Measurements from ENCODE around the gene SIGLEC5. TPM values are rescaled to one million over a fixed set of nuclear protein-coding genes. Genes with fewer than 3 reads are reported as not detected.
A peak's percentile ranks its signal among the peaks of the same experiment; 100 is the strongest.

Gene SIGLEC5
- total RNA-seq, 1 donor from 2014 or later = not detected

DNA sequence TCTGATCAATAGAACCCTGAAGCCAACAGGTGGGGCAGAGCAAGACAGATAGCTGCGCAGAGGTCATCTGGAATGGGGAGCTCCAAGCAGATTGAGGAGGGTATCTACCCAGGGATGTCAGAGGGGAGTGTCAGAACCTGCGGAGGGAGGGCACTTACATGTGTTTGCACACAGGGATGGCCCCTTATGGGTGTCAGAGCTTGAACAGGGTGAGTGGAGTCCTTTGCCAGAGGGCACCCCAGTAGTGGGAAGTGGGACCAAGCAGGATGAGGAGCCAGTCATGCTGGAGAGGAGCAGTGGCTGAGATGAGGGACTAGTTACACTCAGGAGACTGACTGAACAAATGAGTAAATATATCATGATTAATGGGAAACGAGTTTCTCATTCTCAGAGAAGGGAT is 33.4 kb upstream of the SIGLEC5 start:
- Mint-ChIP-seq H3K9me3 (peaks cover 3% of the 10 kb centered on the region), H3K27me3 (ENCODE audit: low read depth) (peaks cover 55% of the 10 kb centered on the region), H3K4me3 (no peak overlapping the region), H3K36me3 (no peaks in the 10 kb centered on the region), H3K4me1 (no peaks in the 10 kb centered on the region), H3K27ac (no peak overlapping the region)
- TF ChIP-seq, protein P1, sequence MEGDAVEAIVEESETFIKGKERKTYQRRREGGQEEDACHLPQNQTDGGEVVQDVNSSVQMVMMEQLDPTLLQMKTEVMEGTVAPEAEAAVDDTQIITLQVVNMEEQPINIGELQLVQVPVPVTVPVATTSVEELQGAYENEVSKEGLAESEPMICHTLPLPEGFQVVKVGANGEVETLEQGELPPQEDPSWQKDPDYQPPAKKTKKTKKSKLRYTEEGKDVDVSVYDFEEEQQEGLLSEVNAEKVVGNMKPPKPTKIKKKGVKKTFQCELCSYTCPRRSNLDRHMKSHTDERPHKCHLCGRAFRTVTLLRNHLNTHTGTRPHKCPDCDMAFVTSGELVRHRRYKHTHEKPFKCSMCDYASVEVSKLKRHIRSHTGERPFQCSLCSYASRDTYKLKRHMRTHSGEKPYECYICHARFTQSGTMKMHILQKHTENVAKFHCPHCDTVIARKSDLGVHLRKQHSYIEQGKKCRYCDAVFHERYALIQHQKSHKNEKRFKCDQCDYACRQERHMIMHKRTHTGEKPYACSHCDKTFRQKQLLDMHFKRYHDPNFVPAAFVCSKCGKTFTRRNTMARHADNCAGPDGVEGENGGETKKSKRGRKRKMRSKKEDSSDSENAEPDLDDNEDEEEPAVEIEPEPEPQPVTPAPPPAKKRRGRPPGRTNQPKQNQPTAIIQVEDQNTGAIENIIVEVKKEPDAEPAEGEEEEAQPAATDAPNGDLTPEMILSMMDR (IDR thresholded peaks at IDR 0.05; ENCODE audit: unreplicated experiment) = no peak
- DNase-seq (ENCODE audit: low spot score in 2 of 2, unreplicated experiment in 2 of 2) = no peak

DNA sequence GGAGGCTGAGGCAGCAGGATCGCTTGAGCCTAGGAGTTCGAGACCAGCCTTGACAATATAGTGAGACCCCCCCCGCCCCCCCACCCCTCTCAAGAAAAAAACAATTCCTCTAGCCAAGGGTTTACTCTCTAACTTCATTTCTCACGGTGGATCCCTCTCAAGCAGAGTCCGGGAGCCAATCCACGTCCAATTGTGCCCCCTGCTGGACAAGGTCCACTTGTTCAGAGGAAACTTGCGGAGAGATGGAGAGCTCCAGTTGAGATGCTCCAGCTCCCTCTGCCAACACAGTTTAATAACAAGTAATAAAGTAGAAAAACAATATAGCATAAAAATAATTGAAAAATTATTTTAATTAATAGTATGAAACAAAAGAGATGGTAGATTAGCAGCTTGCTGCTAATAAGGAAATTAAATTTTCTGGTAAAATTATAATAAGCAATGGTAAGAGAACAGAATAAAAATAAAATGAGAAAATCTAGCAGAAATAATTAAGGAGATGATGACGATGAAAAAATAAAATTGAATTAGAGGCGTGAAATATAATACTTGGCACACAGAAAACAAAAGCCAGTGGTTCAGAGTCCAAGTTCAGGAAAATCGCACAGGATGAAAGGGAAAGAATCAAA is 30.9 kb upstream of the SIGLEC5 start:
- DNase-seq (ENCODE audit: low spot score in 2 of 2, unreplicated experiment in 2 of 2) = peak; percentile 66 to 84
- Mint-ChIP-seq H3K36me3 (no peaks in the 10 kb centered on the region), H3K27ac (no peak overlapping the region), H3K9me3 (peaks cover 3% of the 10 kb centered on the region), H3K4me1 (peaks cover 3% of the 10 kb centered on the region), H3K27me3 (ENCODE audit: low read depth) (peaks cover 51% of the 10 kb centered on the region), H3K4me3 (no peak overlapping the region)
- TF ChIP-seq, protein P1 (IDR thresholded peaks at IDR 0.05; ENCODE audit: unreplicated experiment) = peak; percentile 70

DNA sequence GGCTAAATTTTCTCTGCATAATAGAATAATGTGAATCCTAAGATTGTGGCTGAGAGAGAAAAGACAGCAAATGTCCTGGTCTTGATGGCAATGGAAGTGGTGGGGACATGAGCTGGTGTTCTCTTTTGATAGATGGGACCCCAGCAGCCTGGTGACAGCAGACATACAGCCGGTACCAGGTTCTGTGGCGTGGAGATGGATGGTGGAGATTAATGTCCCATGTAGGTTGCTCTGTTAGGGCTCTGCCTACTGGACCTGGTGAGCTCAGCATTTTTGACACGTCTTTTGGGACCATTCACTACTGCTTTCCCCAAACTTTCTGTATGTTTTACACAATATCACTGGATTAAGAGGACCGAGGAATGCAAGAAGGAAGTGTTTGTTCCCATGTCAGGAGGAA is 24.6 kb upstream of the SIGLEC5 start:
- no peak overlapping the region for H3K27ac Mint-ChIP-seq
- peaks cover 17% of the 10 kb centered on the region for H3K9me3 Mint-ChIP-seq
- TF ChIP-seq, protein P1 (IDR thresholded peaks at IDR 0.05; ENCODE audit: unreplicated experiment) = no peak
- no peaks in the 10 kb centered on the region for H3K36me3 Mint-ChIP-seq
- H3K4me1 Mint-ChIP-seq = peaks cover 3% of the 10 kb centered on the region
- peaks cover 18% of the 10 kb centered on the region for H3K27me3 Mint-ChIP-seq (ENCODE audit: low read depth)
- no peak for DNase-seq (ENCODE audit: low spot score in 2 of 2, unreplicated experiment in 2 of 2)
- H3K4me3 Mint-ChIP-seq = no peak overlapping the region

DNA sequence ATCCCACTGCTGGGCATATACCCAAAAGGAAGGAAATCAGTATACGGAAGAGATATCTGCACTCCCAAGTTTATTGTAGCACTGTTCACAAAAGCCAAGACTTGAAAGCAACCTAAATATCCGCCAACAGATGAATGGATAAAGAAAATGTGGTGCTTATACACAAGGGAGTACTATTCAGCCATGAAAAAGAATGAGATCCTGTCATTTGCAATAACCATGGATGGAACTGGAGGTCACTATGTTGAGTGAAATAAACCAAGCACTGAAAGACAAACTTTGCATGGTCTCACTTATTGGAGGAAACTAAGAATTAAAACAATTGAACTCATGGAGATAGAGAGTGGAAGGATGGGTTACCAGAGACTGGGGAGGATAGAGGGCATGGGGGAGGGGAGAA is 23.0 kb upstream of the SIGLEC5 start:
- TF ChIP-seq, protein P1 (IDR thresholded peaks at IDR 0.05; ENCODE audit: unreplicated experiment) = no peak
- Mint-ChIP-seq H3K4me1 (peaks cover 3% of the 10 kb centered on the region), H3K36me3 (no peaks in the 10 kb centered on the region), H3K27ac (no peak overlapping the region), H3K27me3 (ENCODE audit: low read depth) (peaks cover 7% of the 10 kb centered on the region), H3K4me3 (no peak overlapping the region), H3K9me3 (peaks cover 27% of the 10 kb centered on the region)
- no peak for DNase-seq (ENCODE audit: low spot score in 2 of 2, unreplicated experiment in 2 of 2)

DNA sequence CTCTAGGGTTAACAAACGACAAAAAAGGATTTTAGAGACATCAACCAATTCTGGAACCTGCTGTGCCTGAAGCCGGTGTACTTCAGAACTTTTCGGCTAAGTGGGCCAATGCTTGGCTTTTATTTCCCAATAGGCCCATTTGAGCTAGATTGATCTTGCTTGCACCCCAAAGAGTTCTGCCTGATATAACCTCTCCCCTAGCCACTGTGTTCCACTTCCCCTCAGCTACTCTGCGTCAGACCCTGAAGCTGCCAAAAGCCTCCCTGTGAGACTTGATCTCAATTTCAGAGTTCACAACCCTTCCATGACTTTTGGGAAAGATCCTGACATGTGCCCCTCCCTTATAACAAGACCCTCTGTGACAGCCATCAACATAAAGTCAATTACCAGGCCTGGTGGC is 22.1 kb upstream of the SIGLEC5 start:
- TF ChIP-seq, protein P1 (IDR thresholded peaks at IDR 0.05; ENCODE audit: unreplicated experiment) = no peak
- Mint-ChIP-seq H3K4me3 (no peak overlapping the region), H3K36me3 (no peaks in the 10 kb centered on the region), H3K4me1 (peaks cover 3% of the 10 kb centered on the region), H3K27me3 (ENCODE audit: low read depth) (peaks cover 1% of the 10 kb centered on the region), H3K27ac (no peak overlapping the region), H3K9me3 (peaks cover 27% of the 10 kb centered on the region)
- no peak for DNase-seq (ENCODE audit: low spot score in 2 of 2, unreplicated experiment in 2 of 2)
